Activated B cell treated with CpG ODN at 0.5 μM for 24 hours (primary cell): ENCODE measurements around the gene PPP2R2B. TPM values are rescaled to one million over a fixed set of nuclear protein-coding genes. Genes with fewer than 3 reads are reported as not detected.

ENCODE experiments used
- ATAC-seq: fragments of 200-7000 bp; cut with Tn5 transposase; one replicate; pipeline ENCODE4 v1.10.0; 2021; ENCODE audit warnings: low read depth, mild to moderate bottlenecking, moderate library complexity
- CTCF ChIA-PET: fragments of 350-600 bp; sonication (Branson Sonifier 250); formaldehyde crosslinking; loops from one replicate; lab custom pipeline; 2021; ENCODE audit warnings: antibody characterized with exemption; lab: Charles Lee
- POLR2A ChIA-PET: fragments of 350-600 bp; sonication (Branson Sonifier 250); formaldehyde crosslinking; loops from one replicate; lab custom pipeline; 2021; ENCODE audit warnings: antibody characterized with exemption; lab: Charles Lee
- DNase-seq: peaks from one replicate; pipeline ENCODE4 v3.0.0; 2022
- H3K27ac Mint-ChIP-seq: one replicate; pipeline ENCODE4 v1.8.0; 2020; ENCODE audit warnings: mixed read lengths
- H3K27me3 Mint-ChIP-seq: one replicate; pipeline ENCODE4 v1.8.0; 2021; ENCODE audit warnings: mixed read lengths
- H3K36me3 Mint-ChIP-seq: one replicate; pipeline ENCODE4 v1.8.0; 2021; ENCODE audit warnings: low read depth, mixed read lengths
- H3K4me1 Mint-ChIP-seq: one replicate; pipeline ENCODE4 v1.8.0; 2021; ENCODE audit warnings: mixed read lengths
- H3K4me3 Mint-ChIP-seq: one replicate; pipeline ENCODE4 v1.8.0; 2020; ENCODE audit warnings: mild to moderate bottlenecking, mixed read lengths
- H3K9me3 Mint-ChIP-seq: one replicate; pipeline ENCODE4 v1.8.0; 2020; ENCODE audit warnings: mixed read lengths
- CTCF ChIP-seq: fragments of 200-600 bp; IDR thresholded peaks from one replicate; pipeline ENCODE4 v1.8.0; 2022; ENCODE audit warnings: antibody characterized with exemption, mild to moderate bottlenecking
- intact Hi-C: fragments of 100-400 bp; cut with micrococcal nuclease; formaldehyde crosslinking; loops from one replicate; pipeline ENCODE4 v1.15.1; 2024
- total RNA-seq: library from RNA; stranded (reverse); gene quantifications from 2 replicates; pipeline ENCODE4 v1.2.3, GENCODE V29; 2022

PPP2R2B gene
- total RNA-seq, result not detected in 2 replicates

GRCh38 chr5:146878476-146879172, at the start of gene PPP2R2B:
TSS of gene PPP2R2B (minus strand) at chr5:146878757.
- peak within 1 kb of the TSS; percentile 29 for H3K4me3 Mint-ChIP-seq
- peaks cover 35% of the 10 kb centered on the region for H3K27me3 Mint-ChIP-seq
- no peaks in the 10 kb centered on the region for H3K9me3 Mint-ChIP-seq
- ATAC-seq, result no peak
- DNase-seq, result no peak
- intact Hi-C loops, result no loop called here
- no peak within 1 kb of the TSS for H3K27ac Mint-ChIP-seq
- peaks cover 17% of the 10 kb centered on the region for H3K4me1 Mint-ChIP-seq
- POLR2A ChIA-PET, result no interaction called here
- CTCF ChIA-PET, result no interaction called here
- H3K36me3 Mint-ChIP-seq, result no peaks in the 10 kb centered on the region
- TF ChIP-seq CTCF, result no peak

DNA sequence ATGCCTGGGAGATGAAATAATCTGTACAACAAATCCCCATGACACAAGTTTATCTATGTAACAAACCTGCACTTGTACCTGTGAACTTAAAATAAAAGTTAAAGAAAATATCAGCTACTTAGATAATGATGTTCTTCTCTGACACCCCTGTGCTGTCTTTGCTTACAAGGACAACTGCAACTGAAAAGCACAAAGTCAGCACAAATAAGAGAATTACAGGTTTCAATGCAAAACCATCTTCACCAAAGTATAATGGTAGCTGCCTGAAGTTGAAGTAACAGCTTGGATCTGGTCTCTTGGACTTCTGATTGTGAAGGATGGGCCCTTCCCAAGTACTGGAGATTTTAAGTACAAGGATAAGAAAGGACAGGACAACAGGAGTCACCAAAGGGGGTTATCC, 45.6 kb upstream of the PPP2R2B start:
- TF ChIP-seq CTCF, result no peak
- Mint-ChIP-seq H3K4me1 (no peaks in the 10 kb centered on the region), H3K9me3 (peaks cover 4% of the 10 kb centered on the region), H3K36me3 (no peaks in the 10 kb centered on the region), H3K4me3 (no peak overlapping the region), H3K27ac (no peak overlapping the region), H3K27me3 (no peaks in the 10 kb centered on the region)
- DNase-seq, result no peak
- POLR2A ChIA-PET, result no interaction called here
- CTCF ChIA-PET, result no interaction called here
- intact Hi-C loops, result no loop called here
- no peak for ATAC-seq

- no peak for DNase-seq
- no peak for TF ChIP-seq CTCF
- no peak overlapping the region for H3K27ac Mint-ChIP-seq
- peaks cover 4% of the 10 kb centered on the region for H3K9me3 Mint-ChIP-seq
- no peak for ATAC-seq
- ChIA-PET CTCF (no interaction called here), POLR2A (no interaction called here)
- intact Hi-C loops, result no loop called here
- H3K4me3 Mint-ChIP-seq, result no peak overlapping the region
- no peaks in the 10 kb centered on the region for H3K36me3 Mint-ChIP-seq
- no peaks in the 10 kb centered on the region for H3K4me1 Mint-ChIP-seq
- no peaks in the 10 kb centered on the region for H3K27me3 Mint-ChIP-seq
These were observed 42.7 kb upstream of the PPP2R2B start for GRCh38 chr5:146921225-146921624.

GRCh38 chr5:146920351-146920881, 41.9 kb upstream of the PPP2R2B start:
- DNase-seq (no peak), ATAC-seq (no peak)
- Mint-ChIP-seq H3K4me1 (no peaks in the 10 kb centered on the region), H3K27me3 (no peaks in the 10 kb centered on the region), H3K27ac (no peak overlapping the region), H3K36me3 (no peaks in the 10 kb centered on the region), H3K9me3 (peaks cover 4% of the 10 kb centered on the region), H3K4me3 (no peak overlapping the region)
- POLR2A ChIA-PET, result no interaction called here
- CTCF ChIA-PET, result no interaction called here
- intact Hi-C loops, result no loop called here
- no peak for TF ChIP-seq CTCF

- DNase-seq, result no peak
- intact Hi-C loops, result no loop called here
These were observed 40.7 kb upstream of the PPP2R2B start for GRCh38 chr5:146919304-146919703.

More at GRCh38 chr5:146919304-146919703, 40.7 kb upstream of the PPP2R2B start:
- ChIA-PET POLR2A (no interaction called here), CTCF (no interaction called here)
- H3K36me3 Mint-ChIP-seq, result no peaks in the 10 kb centered on the region
- ATAC-seq, result no peak
- H3K4me3 Mint-ChIP-seq, result no peak overlapping the region
- no peaks in the 10 kb centered on the region for H3K27me3 Mint-ChIP-seq
- H3K4me1 Mint-ChIP-seq, result no peaks in the 10 kb centered on the region
- no peaks in the 10 kb centered on the region for H3K9me3 Mint-ChIP-seq
- no peak overlapping the region for H3K27ac Mint-ChIP-seq
- no peak for TF ChIP-seq CTCF
